ENCODE data around the gene ENOX1. TPM values are rescaled to one million over a fixed set of nuclear protein-coding genes. Genes with fewer than 3 reads are reported as not detected.

The ENOX1 gene
- total RNA-seq, 4 donors from 2014 or later, result 3.6 to 18.7 (median 5.7) TPM

- intact Hi-C loops (cut with DNase I; ENCODE audit: low total_unique reads), result no loop called here
Observed at GRCh38 chr13:43360892-43361610, 425.7 kb downstream of the ENOX1 start.

GRCh38 chr13:43360171-43360570, 426.6 kb downstream of the ENOX1 start:
- Histone ChIP-seq H3K36me3 (no peaks in the 10 kb centered on the region), H3K27me3 (no peaks in the 10 kb centered on the region), H3K27ac (no peak overlapping the region), H3K4me1 (no peaks in the 10 kb centered on the region), H3K9me3 (no peaks in the 10 kb centered on the region), H3K4me3 (no peak overlapping the region)
- intact Hi-C loops (cut with DNase I; ENCODE audit: low total_unique reads), result no loop called here
- TF ChIP-seq POLR2A (IDR thresholded peaks at IDR 0.05), result no peak
- TF ChIP-seq CTCF (IDR thresholded peaks at IDR 0.05), result no peak
- DNase-seq, result no peak

More at GRCh38 chr13:43360892-43361610, 425.7 kb downstream of the ENOX1 start:
- H3K36me3 ChIP-seq, result no peaks in the 10 kb centered on the region
- no peaks in the 10 kb centered on the region for H3K9me3 ChIP-seq
- TF ChIP-seq CTCF (IDR thresholded peaks at IDR 0.05) (no peak), POLR2A (IDR thresholded peaks at IDR 0.05) (no peak)
- H3K27ac ChIP-seq, result no peak overlapping the region
- no peak overlapping the region for H3K4me3 ChIP-seq
- no peaks in the 10 kb centered on the region for H3K4me1 ChIP-seq
- H3K27me3 ChIP-seq, result no peaks in the 10 kb centered on the region
- DNase-seq, result no peak

GRCh38 chr13:43359536-43359935, 427.2 kb downstream of the ENOX1 start:
- H3K36me3 ChIP-seq, result no peaks in the 10 kb centered on the region
- no peak overlapping the region for H3K27ac ChIP-seq
- no peaks in the 10 kb centered on the region for H3K9me3 ChIP-seq
- intact Hi-C loops (cut with DNase I; ENCODE audit: low total_unique reads), result no loop called here
- H3K27me3 ChIP-seq, result no peaks in the 10 kb centered on the region
- no peaks in the 10 kb centered on the region for H3K4me1 ChIP-seq
- TF ChIP-seq CTCF (IDR thresholded peaks at IDR 0.05), result no peak
- no peak for TF ChIP-seq POLR2A (IDR thresholded peaks at IDR 0.05)
- H3K4me3 ChIP-seq, result no peak overlapping the region
- no peak for DNase-seq

GRCh38 chr13:43357564-43357963, 429.2 kb downstream of the ENOX1 start:
- H3K27me3 ChIP-seq, result no peaks in the 10 kb centered on the region
- no peak for TF ChIP-seq CTCF (IDR thresholded peaks at IDR 0.05)
- TF ChIP-seq POLR2A (IDR thresholded peaks at IDR 0.05), result no peak
- no peak overlapping the region for H3K4me3 ChIP-seq
- DNase-seq, result no peak
- no peaks in the 10 kb centered on the region for H3K9me3 ChIP-seq
- H3K27ac ChIP-seq, result no peak overlapping the region
- intact Hi-C loops (cut with DNase I; ENCODE audit: low total_unique reads), result no loop called here
- no peaks in the 10 kb centered on the region for H3K4me1 ChIP-seq
- H3K36me3 ChIP-seq, result no peaks in the 10 kb centered on the region

GRCh38 chr13:43356567-43356966, 430.2 kb downstream of the ENOX1 start:
- no peak for DNase-seq
- H3K27ac ChIP-seq, result no peak overlapping the region
- no peaks in the 10 kb centered on the region for H3K36me3 ChIP-seq
- no peaks in the 10 kb centered on the region for H3K27me3 ChIP-seq
- no peaks in the 10 kb centered on the region for H3K9me3 ChIP-seq
- no peaks in the 10 kb centered on the region for H3K4me1 ChIP-seq
- no peak overlapping the region for H3K4me3 ChIP-seq
- intact Hi-C loops (cut with DNase I; ENCODE audit: low total_unique reads), result no loop called here
- TF ChIP-seq POLR2A (IDR thresholded peaks at IDR 0.05) (no peak), CTCF (IDR thresholded peaks at IDR 0.05) (no peak)
